Right lung (tissue), 10 donors: Measurements from ENCODE around the gene SYNDIG1L. TPM values are rescaled to one million over a fixed set of nuclear protein-coding genes. Genes with fewer than 3 reads are reported as not detected.
"Not testable (repeated sequence)": the region's sequence is repeated elsewhere in the genome, so short reads cannot be mapped to it uniquely, and the experiment has no call there.

Experiments
- DNase-seq, 2 donors: peaks; one replicate each; pipeline ENCODE4 v3.0.0-alpha.2; 2013
- long read RNA-seq, 8 donors: transcript quantifications; one replicate each; lab custom pipeline, GENCODE V29; 2026
- polyA plus RNA-seq, 5 donors: library from polyadenylated mRNA; unstranded; fragments of 120-200 nt; gene quantifications; one replicate each; pipeline versions ENCODE4 v1.2.1 to v1.2.3, GENCODE V29; 2013; ENCODE audit warnings: inconsistent platforms in 1 of 5, low replicate concordance in 1 of 5; ENCODE audit not compliant: insufficient read length in 5 of 5, insufficient read depth in 1 of 5

The SYNDIG1L gene
- polyA plus RNA-seq: under 1 TPM; 0.40 to 0.91 (median 0.56) TPM
- long read RNA-seq, donor 1, partial matches to known transcripts: 0 of 1 reads
- long read RNA-seq, donor 1, other reads (novel, unspliced or antisense): 0 of 1 reads
- long read RNA-seq, donor 2: 0 reads
- long read RNA-seq, donor 3: 0 reads
- long read RNA-seq, donor 4: 0 reads
- long read RNA-seq, donor 5: 0 reads
- long read RNA-seq, donor 6: 0 reads
- long read RNA-seq, donor 7: 0 reads
- long read RNA-seq, donor 8: 0 reads

- DNase-seq: no peak
Observed at GRCh38 chr14:74426202-74426582, at the start of gene SYNDIG1L. Gene SYNDIG1L, minus strand, starts transcription at chr14:74426210. Its CDS starts 16,466 bp downstream, at chr14:74409744.

GRCh38 chr14:74475678-74476077, 49.7 kb upstream of the SYNDIG1L start:
- DNase-seq: no peak

GRCh38 chr14:74474376-74474775, 48.4 kb upstream of the SYNDIG1L start:
- no peak for DNase-seq

GRCh38 chr14:74472601-74473000, 46.6 kb upstream of the SYNDIG1L start:
- no peak for DNase-seq

- no peak for DNase-seq
Observed at GRCh38 chr14:74469548-74470518, 43.8 kb upstream of the SYNDIG1L start.

- DNase-seq: no peak
Observed at GRCh38 chr14:74468513-74468912, 42.5 kb upstream of the SYNDIG1L start.

- DNase-seq: no peak
Observed at GRCh38 chr14:74465335-74465734, 39.3 kb upstream of the SYNDIG1L start.

GRCh38 chr14:74464785-74465184, 38.8 kb upstream of the SYNDIG1L start:
- no peak for DNase-seq

GRCh38 chr14:74463697-74464096, 37.7 kb upstream of the SYNDIG1L start:
- no peak for DNase-seq

GRCh38 chr14:74462993-74463392, 37.0 kb upstream of the SYNDIG1L start:
- DNase-seq: no peak

- no peak for DNase-seq
Observed at GRCh38 chr14:74459976-74460375, 34.0 kb upstream of the SYNDIG1L start.

GRCh38 chr14:74459289-74459946, 33.4 kb upstream of the SYNDIG1L start:
- DNase-seq: no peak

GRCh38 chr14:74457565-74457895, 31.5 kb upstream of the SYNDIG1L start:
- DNase-seq: no peak

- DNase-seq: no peak
Observed at GRCh38 chr14:74456684-74457564, 30.9 kb upstream of the SYNDIG1L start.

- not testable (repeated sequence) for DNase-seq
Observed at GRCh38 chr14:74454397-74454796, 28.4 kb upstream of the SYNDIG1L start.

- DNase-seq: no peak
Observed at GRCh38 chr14:74444866-74445265, 18.9 kb upstream of the SYNDIG1L start.

GRCh38 chr14:74442757-74443156, 16.7 kb upstream of the SYNDIG1L start:
- DNase-seq: no peak

- no peak for DNase-seq
Observed at GRCh38 chr14:74441113-74441512, 15.1 kb upstream of the SYNDIG1L start.

- no peak for DNase-seq
Observed at GRCh38 chr14:74438351-74438915, 12.4 kb upstream of the SYNDIG1L start.

GRCh38 chr14:74437496-74438053, 11.6 kb upstream of the SYNDIG1L start:
- DNase-seq: no peak

- DNase-seq: no peak
Observed at GRCh38 chr14:74434294-74434693, 8.3 kb upstream of the SYNDIG1L start.
